ENCODE results near the gene PCDH9. TPM values are rescaled to one million over a fixed set of nuclear protein-coding genes. Genes with fewer than 3 reads are reported as not detected.

The PCDH9 gene
- total RNA-seq, 4 donors from 2014 or later: 0.57 to 1.7 (median 0.97) TPM

DNA sequence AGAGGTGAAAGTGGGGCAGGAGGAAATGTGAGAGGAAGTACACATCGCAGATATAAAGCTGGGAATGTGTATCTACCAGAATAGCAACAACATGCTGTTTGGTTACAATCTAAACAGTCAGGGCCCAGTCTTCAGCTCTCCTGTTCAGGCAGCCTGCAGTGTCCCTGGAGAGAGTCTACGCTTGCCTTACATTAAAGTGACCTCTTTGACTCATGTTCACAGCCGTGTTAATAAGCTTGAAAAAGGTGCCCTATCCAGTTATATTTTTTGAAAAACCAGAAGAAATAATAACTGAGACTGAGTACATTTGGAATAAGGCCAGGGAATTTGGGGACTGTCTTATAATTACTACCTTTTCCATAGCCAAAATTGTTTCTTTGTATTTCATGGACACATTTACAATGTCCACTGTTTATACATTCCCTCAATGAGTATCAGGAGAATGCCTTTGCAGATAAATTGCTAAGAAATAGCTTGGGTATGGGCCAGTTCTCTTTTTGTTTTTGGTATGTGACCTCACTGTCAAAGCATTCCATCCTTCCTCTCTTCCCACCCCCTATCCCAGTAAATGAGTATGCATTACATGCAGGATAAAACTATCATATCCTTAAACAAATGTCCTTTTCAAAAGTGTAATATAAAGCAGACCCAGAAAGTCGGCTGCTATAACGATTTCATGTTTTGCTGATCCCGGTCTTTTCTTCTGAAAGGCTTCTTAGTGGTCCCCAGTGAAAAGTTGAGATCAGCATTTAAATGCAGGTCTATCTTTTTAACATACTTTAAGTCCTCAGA lies 82.6 kb downstream of the PCDH9 start:
- no peak for DNase-seq
- Histone ChIP-seq H3K36me3 (no peaks in the 10 kb centered on the region), H3K27ac (no peak overlapping the region), H3K4me1 (no peaks in the 10 kb centered on the region), H3K27me3 (no peaks in the 10 kb centered on the region), H3K9me3 (no peaks in the 10 kb centered on the region), H3K4me3 (no peak overlapping the region)
- TF ChIP-seq POLR2A (IDR thresholded peaks at IDR 0.05): no peak
- TF ChIP-seq, protein P1, sequence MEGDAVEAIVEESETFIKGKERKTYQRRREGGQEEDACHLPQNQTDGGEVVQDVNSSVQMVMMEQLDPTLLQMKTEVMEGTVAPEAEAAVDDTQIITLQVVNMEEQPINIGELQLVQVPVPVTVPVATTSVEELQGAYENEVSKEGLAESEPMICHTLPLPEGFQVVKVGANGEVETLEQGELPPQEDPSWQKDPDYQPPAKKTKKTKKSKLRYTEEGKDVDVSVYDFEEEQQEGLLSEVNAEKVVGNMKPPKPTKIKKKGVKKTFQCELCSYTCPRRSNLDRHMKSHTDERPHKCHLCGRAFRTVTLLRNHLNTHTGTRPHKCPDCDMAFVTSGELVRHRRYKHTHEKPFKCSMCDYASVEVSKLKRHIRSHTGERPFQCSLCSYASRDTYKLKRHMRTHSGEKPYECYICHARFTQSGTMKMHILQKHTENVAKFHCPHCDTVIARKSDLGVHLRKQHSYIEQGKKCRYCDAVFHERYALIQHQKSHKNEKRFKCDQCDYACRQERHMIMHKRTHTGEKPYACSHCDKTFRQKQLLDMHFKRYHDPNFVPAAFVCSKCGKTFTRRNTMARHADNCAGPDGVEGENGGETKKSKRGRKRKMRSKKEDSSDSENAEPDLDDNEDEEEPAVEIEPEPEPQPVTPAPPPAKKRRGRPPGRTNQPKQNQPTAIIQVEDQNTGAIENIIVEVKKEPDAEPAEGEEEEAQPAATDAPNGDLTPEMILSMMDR (IDR thresholded peaks at IDR 0.05): no peak

DNA sequence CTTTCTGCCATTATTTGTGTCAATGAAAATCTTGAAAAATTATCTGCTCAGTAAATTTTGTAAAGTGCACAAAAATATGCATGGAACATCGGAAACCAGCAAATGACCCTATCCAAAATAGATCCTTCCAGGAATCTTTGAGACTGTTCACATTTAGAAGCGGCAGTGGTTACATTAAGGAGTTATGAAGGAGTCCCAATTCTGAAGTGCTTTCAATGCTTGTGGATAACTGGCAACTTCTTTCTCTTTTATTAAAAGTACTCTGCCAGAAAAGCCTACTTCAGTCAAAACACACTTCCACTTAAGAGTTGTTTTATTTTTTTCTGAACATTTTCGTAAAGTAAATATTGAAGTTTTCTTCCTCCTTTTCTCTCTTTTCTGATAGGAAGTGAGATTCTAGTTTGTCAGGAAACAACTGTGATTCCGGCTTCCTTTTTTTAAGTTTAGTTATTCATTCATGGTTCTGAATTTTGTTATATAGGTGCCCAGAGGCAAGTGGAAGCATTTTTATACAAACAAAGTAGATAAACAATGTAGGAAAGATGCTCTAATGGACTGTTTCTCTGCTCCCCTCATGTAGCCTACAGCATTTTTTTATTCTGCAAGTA lies 83.5 kb downstream of the PCDH9 start:
- Histone ChIP-seq H3K27ac (no peak overlapping the region), H3K27me3 (no peaks in the 10 kb centered on the region), H3K9me3 (no peaks in the 10 kb centered on the region), H3K4me1 (no peaks in the 10 kb centered on the region), H3K36me3 (no peaks in the 10 kb centered on the region), H3K4me3 (no peak overlapping the region)
- no peak for TF ChIP-seq POLR2A (IDR thresholded peaks at IDR 0.05)
- TF ChIP-seq, protein P1 (IDR thresholded peaks at IDR 0.05): no peak
- no peak for DNase-seq

DNA sequence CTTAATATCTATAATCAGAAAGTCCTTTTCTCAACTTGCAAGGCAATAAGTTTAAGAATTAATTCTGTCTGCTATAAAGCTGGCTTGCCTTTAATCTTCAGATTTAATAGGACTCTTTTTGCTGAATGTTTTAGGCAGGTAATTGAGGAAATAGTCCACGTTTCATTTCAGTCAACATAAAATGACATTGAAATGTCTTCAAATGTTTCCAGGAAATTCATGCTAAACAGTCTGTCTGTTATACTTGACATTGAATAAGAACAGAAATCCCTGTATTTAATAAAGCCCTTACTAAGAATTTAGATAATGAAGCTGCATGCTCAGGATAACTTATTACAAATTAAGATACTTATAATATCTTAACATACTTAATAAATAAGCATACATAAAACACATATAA lies 84.2 kb downstream of the PCDH9 start:
- Histone ChIP-seq H3K27ac (no peak overlapping the region), H3K4me3 (no peak overlapping the region), H3K4me1 (no peaks in the 10 kb centered on the region), H3K9me3 (no peaks in the 10 kb centered on the region), H3K27me3 (no peaks in the 10 kb centered on the region), H3K36me3 (no peaks in the 10 kb centered on the region)
- TF ChIP-seq POLR2A (IDR thresholded peaks at IDR 0.05): no peak
- TF ChIP-seq, protein P1 (IDR thresholded peaks at IDR 0.05): no peak
- DNase-seq: no peak

DNA sequence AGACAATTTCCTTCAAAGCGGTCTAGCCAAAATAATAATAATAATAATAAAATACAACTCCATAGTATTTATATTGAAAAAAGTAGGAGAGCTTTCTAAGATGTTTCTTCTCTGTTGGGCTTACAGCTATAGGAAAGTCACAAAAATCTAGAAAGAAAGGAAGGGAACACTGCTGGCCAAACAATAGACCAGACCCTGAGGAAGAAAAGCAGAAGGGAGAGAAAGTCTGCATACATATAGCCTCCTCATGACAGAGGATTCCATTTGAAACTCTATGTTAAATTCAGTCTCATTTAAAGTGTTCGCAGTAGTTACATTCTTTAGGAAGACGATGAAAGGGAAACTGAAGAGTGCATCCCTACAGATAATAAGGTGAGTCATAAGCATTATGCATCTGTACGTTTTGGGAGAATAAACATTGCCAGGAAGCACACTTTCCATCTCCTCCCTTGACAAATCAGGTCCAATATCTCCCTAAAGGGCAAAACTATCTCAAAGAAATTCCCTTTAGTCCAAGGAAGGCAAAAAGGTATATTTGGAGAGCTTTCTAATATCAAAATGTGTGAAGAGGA lies 86.5 kb downstream of the PCDH9 start:
- no peaks in the 10 kb centered on the region for H3K27me3 ChIP-seq
- no peak overlapping the region for H3K4me3 ChIP-seq
- no peaks in the 10 kb centered on the region for H3K9me3 ChIP-seq
- no peak for TF ChIP-seq POLR2A (IDR thresholded peaks at IDR 0.05)
- TF ChIP-seq, protein P1 (IDR thresholded peaks at IDR 0.05): no peak
- no peaks in the 10 kb centered on the region for H3K36me3 ChIP-seq
- H3K27ac ChIP-seq: no peak overlapping the region
- no peak for DNase-seq
- H3K4me1 ChIP-seq: no peaks in the 10 kb centered on the region

DNA sequence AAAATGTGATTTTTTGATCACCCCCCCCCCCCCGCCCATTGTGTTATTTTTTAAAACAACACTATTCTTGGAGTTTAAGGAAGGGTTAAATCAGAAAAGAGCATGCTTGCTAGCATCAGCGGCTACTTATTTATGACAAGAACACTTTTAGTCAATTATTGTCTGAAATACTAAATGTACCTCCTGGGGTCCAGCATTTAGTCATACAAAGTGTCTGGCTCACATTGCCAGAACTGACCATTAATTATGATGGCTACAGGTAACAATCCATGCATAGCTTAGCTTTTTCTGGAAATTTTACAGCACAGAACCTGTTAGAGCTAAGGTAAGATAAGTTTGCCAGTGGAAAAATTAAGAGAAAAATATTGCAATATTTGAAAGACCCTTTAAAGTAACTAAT lies 90.1 kb downstream of the PCDH9 start:
- Histone ChIP-seq H3K4me1 (no peaks in the 10 kb centered on the region), H3K36me3 (no peaks in the 10 kb centered on the region), H3K27me3 (no peaks in the 10 kb centered on the region), H3K4me3 (no peak overlapping the region), H3K9me3 (no peaks in the 10 kb centered on the region), H3K27ac (no peak overlapping the region)
- no peak for TF ChIP-seq POLR2A (IDR thresholded peaks at IDR 0.05)
- TF ChIP-seq, protein P1 (IDR thresholded peaks at IDR 0.05): no peak
- DNase-seq: no peak

Measured in Peyer's patch (tissue), 4 donors.